Naive thymus-derived CD8-positive, alpha-beta T cell (primary cell): ENCODE results near the gene FRS2. TPM values are rescaled to one million over a fixed set of nuclear protein-coding genes. Genes with fewer than 3 reads are reported as not detected.
A peak's percentile ranks its signal among the peaks of the same experiment; 100 is the strongest.

ENCODE experiments used
- ATAC-seq, 2 donors: fragments of 150-1000 bp; cut with Tn5 transposase in 1 of 2; sonication (Bioruptor Pico), chemical (Tn5 transposase) in 1 of 2; 1 replicate in 1 of 2; 2 replicates in 1 of 2; pipeline ENCODE4 v1.10.0; 2021; ENCODE audit warnings: mild to moderate bottlenecking in 2 of 2, moderate library complexity in 2 of 2
- POLR2A ChIA-PET: fragments of 350-600 bp; sonication (Branson Sonifier 250); formaldehyde crosslinking; loops from one replicate; lab custom pipeline; 2021; ENCODE audit warnings: antibody characterized with exemption; lab: Charles Lee
- DNase-seq, 10 donors: peaks; one replicate each; pipeline versions ENCODE4 v3.0.0 to v3.0.0-alpha.2; 2020 to 2022
- H3K27ac Mint-ChIP-seq, 10 donors: one replicate each; pipeline ENCODE4 v1.8.0; 2020 to 2022; ENCODE audit warnings: mild to moderate bottlenecking in 10 of 10, mixed read lengths in 10 of 10, moderate library complexity in 4 of 10, inconsistent platforms in 1 of 10
- H3K27me3 Mint-ChIP-seq, 5 donors: one replicate each; pipeline ENCODE4 v1.8.0; 2021 to 2022; ENCODE audit warnings: mixed read lengths in 5 of 5
- H3K36me3 Mint-ChIP-seq, 3 donors: one replicate each; pipeline ENCODE4 v1.8.0; 2020 to 2022; ENCODE audit warnings: mixed read lengths in 3 of 3, mild to moderate bottlenecking in 2 of 3, inconsistent platforms in 1 of 3
- H3K4me1 Mint-ChIP-seq, 4 donors: one replicate each; pipeline ENCODE4 v1.8.0; 2021 to 2022; ENCODE audit warnings: mixed read lengths in 4 of 4
- H3K4me3 Mint-ChIP-seq, 10 donors: one replicate each; pipeline ENCODE4 v1.8.0; 2020 to 2022; ENCODE audit warnings: mild to moderate bottlenecking in 10 of 10, mixed read lengths in 10 of 10, moderate library complexity in 6 of 10, inconsistent platforms in 1 of 10
- H3K9me3 Mint-ChIP-seq, 9 donors: one replicate each; pipeline ENCODE4 v1.8.0; 2020 to 2022; ENCODE audit warnings: mixed read lengths in 9 of 9, mild to moderate bottlenecking in 3 of 9, inconsistent platforms in 1 of 9, moderate library complexity in 1 of 9
- polyA plus RNA-seq, 3 donors: library from polyadenylated mRNA; unstranded; fragments of 300-500 nt; fragmentation: Illumina TruSeq; gene quantifications; one replicate each; pipeline ENCODE4 v1.2.3, GENCODE V29; 2021
- total RNA-seq, 8 experiments: library from RNA in 2 of 8; stranded (reverse) in 2 of 8; gene quantifications; one replicate each; pipeline ENCODE4 v1.2.3 and lab custom pipeline; 2021 to 2026

The FRS2 gene
- total and polyA plus RNA-seq, 5 experiments from 2014 or later = 11.1 to 33.5 (median 12.3) TPM

DNA sequence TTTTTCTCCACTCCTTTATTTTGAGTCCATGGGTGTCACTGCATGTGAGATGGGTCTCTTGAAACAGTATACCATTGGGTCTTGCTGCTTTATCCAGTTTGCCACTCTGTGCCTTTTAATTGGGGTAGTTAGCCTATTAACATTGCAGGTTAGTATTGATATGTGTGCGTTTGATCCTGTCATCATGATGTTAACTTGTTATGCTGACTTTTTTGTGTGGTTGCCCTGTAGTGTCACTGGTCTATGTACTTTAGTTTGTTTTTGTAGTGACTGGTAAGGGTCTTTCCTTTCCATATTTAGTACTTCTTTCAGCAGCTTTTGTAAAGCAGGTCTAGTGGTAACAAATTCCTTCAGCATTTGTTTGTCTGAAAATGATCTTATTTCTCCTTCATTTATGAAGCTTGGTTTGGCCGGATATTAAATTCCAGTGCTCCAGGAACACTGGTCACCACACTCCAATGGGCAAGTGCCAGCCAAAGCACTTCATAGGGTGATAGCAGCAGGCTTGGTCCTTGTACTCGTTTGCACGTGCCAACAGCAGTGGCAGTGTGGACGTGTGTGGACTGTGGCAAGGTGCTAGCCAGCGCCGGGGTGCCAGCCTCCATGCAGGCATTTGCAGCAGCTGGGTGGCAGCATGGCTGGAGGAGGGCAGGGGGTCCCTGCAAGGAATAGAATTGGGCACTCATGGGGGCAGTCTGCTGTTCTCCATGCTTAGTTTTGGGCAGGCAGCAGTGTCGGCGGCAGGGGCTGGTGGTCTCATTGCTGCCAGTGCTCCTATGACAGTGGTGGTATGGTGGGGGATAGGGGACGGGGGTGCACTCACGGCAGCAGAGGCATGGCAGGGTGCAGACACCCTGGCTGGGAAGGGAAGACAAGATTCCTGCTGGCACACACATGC is 53.5 kb downstream of the FRS2 start:
- peak overlapping the region in 4 of 10 donors; percentile 15 to 69 (median 50) for H3K27ac Mint-ChIP-seq
- POLR2A ChIA-PET = no interaction called here

DNA sequence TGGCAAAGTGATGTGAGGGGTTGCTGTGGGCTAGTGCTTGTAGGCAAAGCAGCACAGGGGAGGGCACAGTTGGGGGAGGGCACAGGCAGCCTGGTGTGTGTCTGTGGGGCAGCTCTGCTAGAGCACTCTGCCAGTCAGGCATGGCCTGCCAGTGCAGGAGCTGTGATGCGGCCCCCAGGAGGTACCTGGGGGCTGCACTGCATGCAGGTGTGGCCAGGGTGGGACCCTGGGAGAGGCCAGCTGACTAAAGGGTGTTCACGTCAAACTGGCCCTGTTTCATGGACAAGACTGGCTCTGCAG is 54.1 kb downstream of the FRS2 start:
- POLR2A ChIA-PET = no interaction called here
- Mint-ChIP-seq H3K27me3 (no peaks in the 10 kb centered on the region), H3K4me1 (peaks cover 26 to 59% (median 56%) of the 10 kb centered on the region in 4 donors), H3K36me3 (peaks cover 0 to 24% (median 23%) of the 10 kb centered on the region in 3 donors), H3K4me3 (peak overlapping the region in 1 of 10 donors; percentile 4), H3K9me3 (peaks cover 6 to 41% (median 28%) of the 10 kb centered on the region in 9 donors), H3K27ac (peak overlapping the region in 3 of 10 donors; percentile 15 to 69 (median 35))
- ATAC-seq (no peak), DNase-seq (no peak)

More for the DNA sequence above, 53.5 kb downstream of the FRS2 start:
- DNase-seq (no peak), ATAC-seq (no peak)
- no peak overlapping the region for H3K4me3 Mint-ChIP-seq
- H3K36me3 Mint-ChIP-seq = peaks cover 0 to 23% (median 22%) of the 10 kb centered on the region in 3 donors
- H3K4me1 Mint-ChIP-seq = peaks cover 22 to 59% (median 54%) of the 10 kb centered on the region in 4 donors
- H3K9me3 Mint-ChIP-seq = peaks cover 6 to 41% (median 30%) of the 10 kb centered on the region in 9 donors
- no peaks in the 10 kb centered on the region for H3K27me3 Mint-ChIP-seq

DNA sequence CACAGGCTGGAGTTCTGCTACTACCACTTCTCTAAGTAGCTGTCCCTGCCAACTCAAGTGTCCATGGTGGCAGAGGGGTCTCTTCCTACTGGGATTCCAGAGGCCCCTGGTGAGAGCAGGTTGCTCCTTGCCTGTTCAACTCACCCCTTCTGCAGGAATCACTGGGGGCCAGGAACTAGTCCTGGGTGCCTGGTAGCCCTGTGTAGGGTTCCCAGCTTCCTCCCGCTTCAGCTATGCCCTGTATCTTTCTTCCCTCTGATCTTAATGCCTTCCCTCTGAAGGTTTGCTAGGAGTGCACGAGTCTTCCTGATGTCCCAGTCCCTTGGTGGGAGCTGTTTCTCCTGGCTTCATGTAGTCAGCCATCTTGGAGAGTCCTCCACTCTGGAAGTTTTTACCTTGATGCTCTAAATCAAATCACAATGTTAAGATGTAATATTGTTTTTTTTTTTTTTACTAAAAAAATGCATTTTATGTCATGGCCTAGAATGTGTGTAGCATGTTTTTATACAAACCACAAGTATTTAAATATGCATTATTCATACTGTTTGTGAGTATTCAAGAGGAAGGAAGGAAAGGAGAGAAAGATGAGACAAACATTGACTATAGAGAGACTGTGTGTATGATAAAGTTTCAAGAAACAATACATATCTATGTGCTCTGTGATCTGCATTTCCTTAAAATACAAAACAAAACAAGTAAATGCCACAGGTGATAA is 54.7 kb downstream of the FRS2 start:
- H3K9me3 Mint-ChIP-seq = peaks cover 6 to 37% (median 26%) of the 10 kb centered on the region in 9 donors
- no peaks in the 10 kb centered on the region for H3K27me3 Mint-ChIP-seq
- H3K4me3 Mint-ChIP-seq = peak overlapping the region in 1 of 10 donors; percentile 4
- DNase-seq = no peak
- H3K4me1 Mint-ChIP-seq = peaks cover 24 to 56% (median 50%) of the 10 kb centered on the region in 4 donors
- POLR2A ChIA-PET = no interaction called here
- peaks cover 0 to 24% (median 23%) of the 10 kb centered on the region in 3 donors for H3K36me3 Mint-ChIP-seq
- H3K27ac Mint-ChIP-seq = peak overlapping the region in 1 of 10 donors; percentile 71
- no peak for ATAC-seq

DNA sequence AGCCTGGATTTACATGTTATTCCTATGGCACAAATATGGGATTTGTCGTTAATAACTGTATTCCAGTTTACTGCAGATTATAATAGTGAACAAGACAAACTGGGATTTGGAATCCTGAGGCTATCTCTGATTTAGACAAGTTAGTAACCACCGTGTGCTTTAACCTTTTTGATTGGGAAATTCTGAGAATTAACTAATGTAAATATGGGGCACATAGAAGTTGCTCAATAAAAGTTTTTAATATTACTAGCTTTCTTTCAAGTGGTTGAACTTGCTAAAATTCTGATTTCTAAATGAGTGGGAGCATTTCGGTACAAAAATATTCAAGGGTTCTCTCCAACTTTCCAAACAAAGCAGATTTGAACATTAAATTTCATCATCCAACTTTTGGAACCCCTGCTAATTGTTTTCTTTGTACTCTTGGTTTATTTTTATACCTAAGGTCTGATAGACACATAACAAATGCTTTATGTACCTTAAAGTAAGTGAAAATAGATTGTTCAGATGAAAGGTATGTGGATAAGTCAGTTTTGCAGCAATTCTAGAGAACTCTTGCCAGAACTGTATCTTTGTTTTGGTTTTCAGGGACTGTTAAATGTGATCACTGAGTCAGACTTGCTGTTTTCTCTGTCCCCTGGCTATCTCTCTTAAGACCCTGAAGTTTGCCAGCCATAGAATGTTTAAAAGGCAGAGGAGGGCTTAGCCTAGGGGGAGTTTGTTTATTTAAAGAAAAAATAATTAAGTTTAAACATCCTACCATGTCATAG is 57.5 kb downstream of the FRS2 start:
- ATAC-seq (no peak), DNase-seq (no peak)
- POLR2A ChIA-PET = no interaction called here
- Mint-ChIP-seq H3K36me3 (peaks cover 8 to 18% (median 14%) of the 10 kb centered on the region in 3 donors), H3K4me3 (no peak overlapping the region), H3K27ac (no peak overlapping the region), H3K27me3 (no peaks in the 10 kb centered on the region), H3K9me3 (peaks cover 2 to 13% (median 8%) of the 10 kb centered on the region in 9 donors), H3K4me1 (peaks cover 19 to 46% (median 41%) of the 10 kb centered on the region in 4 donors)

DNA sequence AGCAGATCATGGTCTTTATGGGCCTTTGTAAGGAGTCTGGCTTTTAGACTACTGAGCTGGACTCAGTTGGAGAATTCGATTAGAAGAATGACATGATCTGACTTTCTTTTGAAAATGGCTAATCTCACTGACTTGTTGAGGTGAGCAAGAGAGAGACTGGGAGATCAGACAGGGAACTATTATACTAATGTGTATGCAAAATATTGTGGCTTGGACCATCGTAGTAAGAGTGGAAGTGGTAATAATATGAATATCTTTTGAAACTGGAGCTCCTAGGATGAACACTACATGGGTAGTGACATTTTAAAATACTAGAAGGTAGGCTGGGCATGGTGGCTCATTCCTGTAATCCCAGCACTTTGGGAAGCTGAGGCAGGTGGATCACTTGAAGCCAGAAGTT is 58.8 kb downstream of the FRS2 start:
- Mint-ChIP-seq H3K9me3 (peaks cover 0 to 2% (median 0%) of the 10 kb centered on the region in 9 donors), H3K27me3 (no peaks in the 10 kb centered on the region), H3K4me3 (no peak overlapping the region), H3K27ac (peak overlapping the region in 4 of 10 donors; percentile 1 to 68 (median 27)), H3K4me1 (peaks cover 17 to 43% (median 36%) of the 10 kb centered on the region in 4 donors), H3K36me3 (peaks cover 0 to 25% (median 12%) of the 10 kb centered on the region in 3 donors)
- POLR2A ChIA-PET = no interaction called here
- DNase-seq (no peak), ATAC-seq (no peak)

DNA sequence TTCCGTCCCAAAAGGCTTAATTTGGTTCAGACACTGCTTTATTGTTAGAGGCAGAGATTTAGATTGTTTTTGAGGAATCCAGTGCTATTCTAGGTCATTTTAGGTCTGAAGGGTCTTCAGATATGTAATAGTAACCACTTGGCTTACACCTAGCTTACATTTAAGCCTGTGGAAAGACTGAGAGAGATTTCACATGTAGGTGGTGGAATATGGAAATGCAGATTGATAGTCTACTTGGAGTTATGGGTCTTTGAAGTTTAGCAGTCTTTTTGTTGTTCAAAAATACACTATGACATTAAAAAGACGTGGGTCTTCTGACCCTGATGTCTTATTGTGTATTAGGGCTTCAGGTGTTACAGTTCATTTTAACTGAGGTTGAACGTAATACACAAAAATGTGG is 63.7 kb downstream of the FRS2 start:
- Mint-ChIP-seq H3K4me1 (peaks cover 11 to 38% (median 17%) of the 10 kb centered on the region in 4 donors), H3K27me3 (no peaks in the 10 kb centered on the region), H3K36me3 (peaks cover 0 to 38% (median 22%) of the 10 kb centered on the region in 3 donors), H3K9me3 (no peaks in the 10 kb centered on the region), H3K27ac (peak overlapping the region in 1 of 10 donors; percentile 41), H3K4me3 (no peak overlapping the region)
- DNase-seq (no peak), ATAC-seq (no peak)
- POLR2A ChIA-PET = no interaction called here

DNA sequence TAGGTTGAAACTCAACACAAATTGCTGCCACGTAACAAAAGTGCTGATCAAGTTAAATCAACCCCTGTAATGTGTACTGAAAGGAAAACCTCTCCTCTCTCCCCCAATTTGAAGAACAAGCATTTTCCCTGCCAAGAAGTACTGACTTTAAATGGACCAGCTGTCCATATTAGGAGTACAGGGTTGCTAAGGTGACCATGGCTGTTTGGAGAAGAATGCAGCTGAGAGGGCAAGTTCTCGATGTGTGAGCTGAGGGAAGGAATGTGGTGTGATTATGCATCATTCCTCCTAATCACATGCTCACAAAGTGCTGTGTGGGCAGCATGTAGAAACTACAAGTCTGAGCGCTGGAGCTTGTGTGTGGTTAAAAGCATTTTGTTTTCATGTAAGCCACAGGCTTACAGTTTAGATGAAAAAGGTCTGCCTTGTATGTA is 64.2 kb downstream of the FRS2 start:
- H3K4me3 Mint-ChIP-seq = peak overlapping the region in 1 of 10 donors; percentile 43
- ATAC-seq = peak in 1 of 2 donors; percentile 66
- POLR2A ChIA-PET = no interaction called here
- no peaks in the 10 kb centered on the region for H3K27me3 Mint-ChIP-seq
- H3K36me3 Mint-ChIP-seq = peaks cover 0 to 39% (median 20%) of the 10 kb centered on the region in 3 donors
- DNase-seq = no peak
- H3K9me3 Mint-ChIP-seq = no peaks in the 10 kb centered on the region
- peaks cover 9 to 34% (median 15%) of the 10 kb centered on the region in 4 donors for H3K4me1 Mint-ChIP-seq
- peak overlapping the region in 3 of 10 donors; percentile 3 to 46 (median 20) for H3K27ac Mint-ChIP-seq

DNA sequence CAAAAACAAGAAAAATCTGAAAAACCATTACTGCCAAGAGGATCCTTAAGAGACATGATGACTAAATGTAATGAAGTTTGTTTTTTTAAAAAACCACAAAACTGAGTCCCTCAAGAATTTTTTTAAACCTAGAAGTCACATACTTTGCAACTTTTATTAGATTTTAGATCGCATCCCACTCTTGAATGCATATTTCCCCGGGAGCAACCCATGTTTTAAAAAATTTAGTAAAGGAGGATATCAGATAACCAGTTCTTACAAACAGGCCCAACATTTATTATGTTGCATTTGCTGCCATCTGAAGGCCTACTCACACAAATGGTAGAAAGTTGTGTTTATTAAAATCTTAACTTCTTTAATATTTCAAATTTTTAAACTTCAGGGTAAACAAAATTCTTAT is 70.8 kb downstream of the FRS2 start:
- peaks cover 0 to 6% (median 0%) of the 10 kb centered on the region in 4 donors for H3K4me1 Mint-ChIP-seq
- no peaks in the 10 kb centered on the region for H3K27me3 Mint-ChIP-seq
- peaks cover 0 to 13% (median 7%) of the 10 kb centered on the region in 9 donors for H3K9me3 Mint-ChIP-seq
- H3K27ac Mint-ChIP-seq = no peak overlapping the region
- POLR2A ChIA-PET = no interaction called here
- no peak for ATAC-seq
- H3K4me3 Mint-ChIP-seq = no peak overlapping the region
- no peak for DNase-seq
- peaks cover 19 to 35% (median 28%) of the 10 kb centered on the region in 3 donors for H3K36me3 Mint-ChIP-seq

DNA sequence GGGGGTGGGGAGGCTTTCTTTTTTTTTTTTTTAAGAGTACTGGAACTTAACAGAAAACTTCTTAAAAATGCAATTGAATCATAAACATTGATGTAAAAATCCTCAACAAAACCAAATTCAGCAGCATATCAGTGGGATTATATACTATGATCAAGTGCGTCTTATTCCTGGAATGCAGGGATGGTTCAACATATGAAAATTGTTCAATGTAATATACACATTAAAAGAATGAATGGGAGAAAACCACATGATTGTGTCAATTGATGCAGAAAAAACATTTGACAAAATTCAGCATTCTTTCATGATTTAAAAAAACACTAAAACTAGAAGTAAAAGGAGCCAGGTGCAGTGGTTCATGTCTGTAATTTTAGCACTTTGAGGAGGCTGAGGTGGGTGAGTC is 73.9 kb downstream of the FRS2 start:
- POLR2A ChIA-PET = no interaction called here
- Mint-ChIP-seq H3K9me3 (peaks cover 0 to 13% (median 7%) of the 10 kb centered on the region in 9 donors), H3K36me3 (peaks cover 19 to 25% (median 22%) of the 10 kb centered on the region in 3 donors), H3K27ac (no peak overlapping the region), H3K27me3 (no peaks in the 10 kb centered on the region), H3K4me1 (peaks cover 0 to 4% (median 0%) of the 10 kb centered on the region in 4 donors), H3K4me3 (no peak overlapping the region)
- no peak for DNase-seq
- ATAC-seq = no peak

DNA sequence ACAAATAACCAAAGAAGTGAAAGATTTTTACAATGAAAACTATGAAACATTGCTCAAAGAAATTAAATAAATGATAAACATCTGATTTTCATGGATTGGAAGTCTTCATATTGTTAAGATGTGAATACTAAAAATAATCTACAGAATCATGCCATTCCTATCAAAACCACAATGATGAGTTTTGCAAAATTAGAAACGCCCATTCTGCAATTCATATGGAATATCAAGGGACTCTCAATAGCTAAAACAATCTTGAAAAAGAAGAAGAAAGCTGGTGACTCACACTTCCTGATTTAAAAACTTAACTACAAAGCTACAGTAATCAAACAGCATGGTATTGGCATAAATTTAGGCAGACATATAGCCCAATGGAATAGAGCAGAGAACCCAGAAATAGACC is 74.9 kb downstream of the FRS2 start:
- Mint-ChIP-seq H3K27ac (no peak overlapping the region), H3K4me3 (no peak overlapping the region), H3K27me3 (no peaks in the 10 kb centered on the region), H3K36me3 (peaks cover 19 to 25% (median 22%) of the 10 kb centered on the region in 3 donors), H3K4me1 (peaks cover 0 to 6% (median under 1%) of the 10 kb centered on the region in 4 donors), H3K9me3 (peaks cover 0 to 13% (median 7%) of the 10 kb centered on the region in 9 donors)
- no peak for ATAC-seq
- no peak for DNase-seq
- POLR2A ChIA-PET = no interaction called here

DNA sequence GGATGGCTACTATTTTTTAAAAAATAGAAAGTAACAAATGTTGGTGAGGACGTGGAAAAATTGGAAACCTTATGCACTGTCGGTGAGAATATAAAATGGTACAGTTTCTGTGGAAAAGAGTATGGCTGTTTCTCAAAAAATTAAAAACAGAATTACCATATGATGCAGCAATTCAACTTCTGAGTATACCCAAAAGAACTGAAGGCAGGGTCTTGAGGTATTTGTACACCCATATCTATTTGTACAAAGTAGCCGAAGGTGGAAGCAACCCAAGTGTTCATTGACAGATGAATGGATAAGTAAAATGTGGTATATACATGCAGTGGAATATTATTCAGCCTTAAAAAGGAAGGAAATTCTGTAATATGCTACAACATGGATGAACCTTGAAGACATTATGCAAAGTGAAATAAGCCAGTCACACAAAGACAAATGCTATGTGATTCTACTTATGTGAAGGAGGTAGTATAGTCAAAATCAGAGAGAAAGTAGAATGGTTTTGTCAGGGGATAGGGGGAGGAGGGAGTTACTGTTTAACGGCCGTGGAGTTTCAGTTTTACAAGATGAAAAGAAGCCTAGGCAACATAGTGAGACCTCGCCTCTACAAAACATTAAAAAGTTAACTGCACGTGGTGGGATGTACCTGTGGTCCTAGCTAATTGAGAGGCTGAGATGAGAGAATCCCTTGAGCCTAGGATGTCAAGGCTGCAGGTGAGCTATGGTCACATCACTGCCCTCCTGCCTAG is 76.7 kb downstream of the FRS2 start:
- no peak overlapping the region for H3K27ac Mint-ChIP-seq
- peaks cover 11 to 19% (median 18%) of the 10 kb centered on the region in 3 donors for H3K36me3 Mint-ChIP-seq
- no peaks in the 10 kb centered on the region for H3K27me3 Mint-ChIP-seq
- H3K9me3 Mint-ChIP-seq = peaks cover 0 to 13% (median 7%) of the 10 kb centered on the region in 9 donors
- POLR2A ChIA-PET = no interaction called here
- ATAC-seq (no peak), DNase-seq (no peak)
- no peak overlapping the region for H3K4me3 Mint-ChIP-seq
- H3K4me1 Mint-ChIP-seq = peaks cover 0 to 7% (median under 1%) of the 10 kb centered on the region in 4 donors
